ENCODE measurements around the gene KCNJ12. TPM values are rescaled to one million over a fixed set of nuclear protein-coding genes. Genes with fewer than 3 reads are reported as not detected.

Gene KCNJ12
- polyA plus RNA-seq, 2 of the 4 experiments (the other 2 are of a cell fraction), result 0.34 to 0.44 TPM

DNA sequence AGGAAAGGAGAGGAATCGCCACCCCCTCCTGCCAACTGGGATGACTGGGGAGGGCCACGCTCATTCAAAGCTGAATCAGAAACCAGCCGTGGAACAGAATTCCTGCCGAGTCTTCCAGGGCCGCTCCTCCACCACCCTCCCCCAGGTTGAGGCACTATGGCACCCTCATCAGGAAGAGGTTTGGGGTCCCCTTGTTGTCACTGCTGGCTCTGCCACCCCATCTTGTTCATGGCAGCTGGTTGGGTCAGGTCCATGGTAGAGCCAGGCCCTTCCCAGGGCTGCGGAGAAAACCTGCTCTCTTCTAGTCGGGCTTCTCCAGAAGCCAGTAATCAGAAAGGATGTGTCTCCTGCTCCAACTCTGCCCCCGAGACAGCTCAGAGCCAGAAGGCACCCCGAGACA is 41.8 kb downstream of the KCNJ12 start:
- CTCF ChIA-PET, result no interaction called here
- DNase-seq (ENCODE audit: low read depth in 1 of 2, low spot score in 1 of 2), result no peak
- Histone ChIP-seq H3K4me1 (no peaks in the 10 kb centered on the region), H3K27ac (no peak overlapping the region), H3K9me3 (no peaks in the 10 kb centered on the region), H3K4me3 (no peak overlapping the region), H3K4me2 (no peak overlapping the region)
- 85% methylated on average over 9 of the region's 9 CpGs for WGBS (ENCODE audit: missing lambda C conversion rate)
- POLR2A ChIA-PET, result no interaction called here
- TF ChIP-seq HDAC2 (IDR thresholded peaks at IDR 0.05) (no peak), TP53 (CRISPR knock-in tag; IDR thresholded peaks at IDR 0.05) (no peak), SMC3 (IDR thresholded peaks at IDR 0.05) (no peak), RCOR1 (IDR thresholded peaks at IDR 0.05; ENCODE audit: low read depth, low read length) (no peak), FOSB (CRISPR knock-in tag; IDR thresholded peaks at IDR 0.05) (no peak), BHLHE40 (IDR thresholded peaks at IDR 0.05; ENCODE audit: low read depth, low read length) (no peak), ZNF302 (CRISPR knock-in tag; IDR thresholded peaks at IDR 0.05) (no peak), TFCP2L1 (CRISPR knock-in tag; IDR thresholded peaks at IDR 0.05) (no peak), HOXB5 (CRISPR knock-in tag; IDR thresholded peaks at IDR 0.05) (no peak)
- TF ChIP-seq, protein P1, sequence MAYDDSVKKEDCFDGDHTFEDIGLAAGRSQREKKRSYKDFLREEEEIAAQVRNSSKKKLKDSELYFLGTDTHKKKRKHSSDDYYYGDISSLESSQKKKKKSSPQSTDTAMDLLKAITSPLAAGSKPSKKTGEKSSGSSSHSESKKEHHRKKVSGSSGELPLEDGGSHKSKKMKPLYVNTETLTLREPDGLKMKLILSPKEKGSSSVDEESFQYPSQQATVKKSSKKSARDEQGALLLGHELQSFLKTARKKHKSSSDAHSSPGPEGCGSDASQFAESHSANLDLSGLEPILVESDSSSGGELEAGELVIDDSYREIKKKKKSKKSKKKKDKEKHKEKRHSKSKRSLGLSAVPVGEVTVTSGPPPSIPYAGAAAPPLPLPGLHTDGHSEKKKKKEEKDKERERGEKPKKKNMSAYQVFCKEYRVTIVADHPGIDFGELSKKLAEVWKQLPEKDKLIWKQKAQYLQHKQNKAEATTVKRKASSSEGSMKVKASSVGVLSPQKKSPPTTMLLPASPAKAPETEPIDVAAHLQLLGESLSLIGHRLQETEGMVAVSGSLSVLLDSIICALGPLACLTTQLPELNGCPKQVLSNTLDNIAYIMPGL (CRISPR knock-in tag; IDR thresholded peaks at IDR 0.05; ENCODE audit: borderline replicate concordance), result no peak
- no peak for FAIRE-seq
- no peak for ATAC-seq

DNA sequence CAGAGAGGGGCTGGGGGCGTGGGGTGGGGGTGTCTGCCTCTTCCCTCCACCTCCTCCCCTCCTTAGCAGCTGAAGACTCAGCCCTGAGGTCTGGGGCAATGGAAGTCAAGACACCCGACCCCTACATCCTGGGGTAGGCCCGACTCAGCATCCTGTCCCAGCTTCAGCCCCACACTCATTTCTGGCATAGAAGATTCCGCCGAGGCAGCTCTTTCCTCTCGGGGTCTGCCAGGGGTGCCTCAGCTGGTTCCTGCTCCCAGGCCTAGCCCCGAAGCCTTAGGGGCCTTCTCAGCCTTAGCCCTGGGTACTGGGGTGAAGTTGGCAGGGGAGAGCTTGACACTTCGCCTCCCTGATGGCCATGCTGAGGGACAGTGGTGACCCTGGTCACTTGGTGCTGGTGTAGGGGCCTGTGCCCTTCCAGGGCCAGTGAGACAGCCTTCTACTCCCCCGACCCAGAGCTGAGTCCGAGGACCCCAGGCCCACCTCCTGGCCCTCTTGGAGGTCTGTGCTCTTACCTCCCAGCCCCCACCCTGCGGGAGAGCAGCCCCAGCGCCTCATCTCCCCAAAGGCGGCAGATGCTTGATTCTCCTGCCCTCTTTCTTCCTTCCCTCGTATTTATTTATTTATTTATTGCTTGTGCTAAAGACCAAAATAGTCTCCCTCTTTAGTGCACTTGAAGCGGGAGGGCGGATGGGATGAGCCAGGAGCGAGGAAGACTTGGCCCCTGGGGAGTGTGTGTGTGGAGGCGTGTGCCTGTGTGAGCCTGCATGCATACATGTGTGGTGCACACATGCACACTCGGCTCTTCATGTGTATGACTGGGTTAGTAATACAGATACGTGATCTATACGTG is 42.5 kb downstream of the KCNJ12 start:
- Histone ChIP-seq H3K4me2 (no peak overlapping the region), H3K4me1 (no peaks in the 10 kb centered on the region), H3K9me3 (no peaks in the 10 kb centered on the region), H3K4me3 (no peak overlapping the region), H3K27ac (no peak overlapping the region)
- no peak for FAIRE-seq
- TF ChIP-seq MAFK (IDR thresholded peaks at IDR 0.05; ENCODE audit: partially characterized antibody) (peak; percentile 31), ESRRA (IDR thresholded peaks at IDR 0.05; ENCODE audit: borderline replicate concordance, low read length) (no peak)
- 72% methylated on average over 19 of the region's 21 CpGs for WGBS (ENCODE audit: missing lambda C conversion rate)
- no peak for ATAC-seq
- DNase-seq (ENCODE audit: low read depth in 1 of 2, low spot score in 1 of 2), result no peak
- ChIA-PET CTCF (interaction anchor here (0.5 to 0.7 kb wide), 2 partner anchors 66 to 1197 kb away, joined by 3 to 5 read pairs; no protein-coding TSS in a partner anchor), POLR2A (no interaction called here)

DNA sequence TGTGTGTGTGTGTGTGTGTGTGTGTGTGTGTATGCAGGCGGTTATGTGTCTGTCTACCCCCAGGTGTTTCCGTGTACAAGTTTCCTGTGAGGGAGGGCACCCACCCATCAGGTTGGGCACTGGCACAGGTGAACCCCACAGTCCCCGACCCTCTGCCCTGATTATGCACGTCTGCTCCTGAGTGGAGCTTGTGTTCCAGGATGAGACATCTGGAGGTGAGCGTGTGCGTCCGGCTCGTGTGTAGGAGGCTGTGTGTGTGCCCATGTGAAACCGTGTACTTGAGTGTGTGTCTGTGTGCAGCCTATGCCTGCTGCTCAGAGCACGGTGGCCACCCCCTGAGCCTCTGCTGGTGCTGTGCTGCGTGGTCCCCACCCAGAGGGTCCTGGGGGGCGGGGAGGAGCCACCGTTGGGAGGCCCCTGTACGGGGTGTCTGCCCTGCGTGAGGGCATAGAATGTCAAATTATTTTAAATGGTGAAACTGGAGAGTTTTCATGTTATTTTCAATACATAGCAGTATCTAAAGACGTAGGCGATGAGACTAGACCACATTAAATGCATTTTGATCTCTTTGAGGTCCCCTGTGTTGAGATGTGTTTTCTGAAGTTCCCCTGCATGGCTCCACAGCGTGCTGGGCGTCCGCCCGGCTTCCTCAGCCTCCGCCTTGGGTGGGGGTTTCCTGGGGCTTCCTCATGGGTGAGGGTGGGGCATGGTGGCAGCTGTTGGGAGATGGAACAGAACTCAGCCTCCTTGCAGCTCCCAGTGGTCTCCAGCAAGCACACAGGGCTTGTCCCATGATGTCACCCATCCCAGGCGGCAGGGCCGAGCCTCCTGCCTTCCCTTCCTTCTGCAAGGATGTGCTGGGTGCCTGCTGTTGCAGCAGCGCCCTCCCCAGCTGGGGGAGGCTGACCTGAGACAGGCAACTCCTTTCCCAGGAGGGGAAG is 43.4 kb downstream of the KCNJ12 start:
- Histone ChIP-seq H3K4me1 (no peaks in the 10 kb centered on the region), H3K4me3 (no peak overlapping the region), H3K27ac (no peak overlapping the region), H3K4me2 (no peak overlapping the region), H3K9me3 (no peaks in the 10 kb centered on the region)
- ATAC-seq (peak in 1 of 2 experiments; percentile 10; a peak in 2 of 6 replicates), DNase-seq (ENCODE audit: low read depth in 1 of 2, low spot score in 1 of 2) (no peak), FAIRE-seq (no peak)
- ChIA-PET CTCF (interaction anchor here (0.5 to 1.2 kb wide), 3 partner anchors 67 to 1198 kb away, joined by 3 to 5 read pairs (median 4); no protein-coding TSS in a partner anchor), POLR2A (no interaction called here)
- 65% methylated on average over 21 of the region's 25 CpGs for WGBS (ENCODE audit: missing lambda C conversion rate)
- TF ChIP-seq E2F6 (IDR thresholded peaks at IDR 0.05; ENCODE audit: borderline replicate concordance, low read depth), result no peak
- TF ChIP-seq CBX2 (IDR thresholded peaks at IDR 0.05; ENCODE audit: borderline replicate concordance, low read depth), result no peak
- no peak for TF ChIP-seq ZNF302 (CRISPR knock-in tag; IDR thresholded peaks at IDR 0.05)
- TF ChIP-seq, protein P2, sequence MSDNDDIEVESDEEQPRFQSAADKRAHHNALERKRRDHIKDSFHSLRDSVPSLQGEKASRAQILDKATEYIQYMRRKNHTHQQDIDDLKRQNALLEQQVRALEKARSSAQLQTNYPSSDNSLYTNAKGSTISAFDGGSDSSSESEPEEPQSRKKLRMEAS (IDR thresholded peaks at IDR 0.05), result no peak
- no peak for TF ChIP-seq MYC (IDR thresholded peaks at IDR 0.05; ENCODE audit: borderline replicate concordance, low read length)
- no peak for TF ChIP-seq NR3C1 (IDR thresholded peaks at IDR 0.05)
- TF ChIP-seq SMC3 (IDR thresholded peaks at IDR 0.05), result no peak
- no peak for TF ChIP-seq HOXA7 (CRISPR knock-in tag; IDR thresholded peaks at IDR 0.05)
- no peak for TF ChIP-seq BHLHE40 (IDR thresholded peaks at IDR 0.05; ENCODE audit: low read depth, low read length)
- no peak for TF ChIP-seq KDM1A (IDR thresholded peaks at IDR 0.05; ENCODE audit: low read depth)
- TF ChIP-seq HOXB5 (CRISPR knock-in tag; IDR thresholded peaks at IDR 0.05), result no peak
- TF ChIP-seq SREBF2 (IDR thresholded peaks at IDR 0.05), result no peak
- TF ChIP-seq, protein P3, sequence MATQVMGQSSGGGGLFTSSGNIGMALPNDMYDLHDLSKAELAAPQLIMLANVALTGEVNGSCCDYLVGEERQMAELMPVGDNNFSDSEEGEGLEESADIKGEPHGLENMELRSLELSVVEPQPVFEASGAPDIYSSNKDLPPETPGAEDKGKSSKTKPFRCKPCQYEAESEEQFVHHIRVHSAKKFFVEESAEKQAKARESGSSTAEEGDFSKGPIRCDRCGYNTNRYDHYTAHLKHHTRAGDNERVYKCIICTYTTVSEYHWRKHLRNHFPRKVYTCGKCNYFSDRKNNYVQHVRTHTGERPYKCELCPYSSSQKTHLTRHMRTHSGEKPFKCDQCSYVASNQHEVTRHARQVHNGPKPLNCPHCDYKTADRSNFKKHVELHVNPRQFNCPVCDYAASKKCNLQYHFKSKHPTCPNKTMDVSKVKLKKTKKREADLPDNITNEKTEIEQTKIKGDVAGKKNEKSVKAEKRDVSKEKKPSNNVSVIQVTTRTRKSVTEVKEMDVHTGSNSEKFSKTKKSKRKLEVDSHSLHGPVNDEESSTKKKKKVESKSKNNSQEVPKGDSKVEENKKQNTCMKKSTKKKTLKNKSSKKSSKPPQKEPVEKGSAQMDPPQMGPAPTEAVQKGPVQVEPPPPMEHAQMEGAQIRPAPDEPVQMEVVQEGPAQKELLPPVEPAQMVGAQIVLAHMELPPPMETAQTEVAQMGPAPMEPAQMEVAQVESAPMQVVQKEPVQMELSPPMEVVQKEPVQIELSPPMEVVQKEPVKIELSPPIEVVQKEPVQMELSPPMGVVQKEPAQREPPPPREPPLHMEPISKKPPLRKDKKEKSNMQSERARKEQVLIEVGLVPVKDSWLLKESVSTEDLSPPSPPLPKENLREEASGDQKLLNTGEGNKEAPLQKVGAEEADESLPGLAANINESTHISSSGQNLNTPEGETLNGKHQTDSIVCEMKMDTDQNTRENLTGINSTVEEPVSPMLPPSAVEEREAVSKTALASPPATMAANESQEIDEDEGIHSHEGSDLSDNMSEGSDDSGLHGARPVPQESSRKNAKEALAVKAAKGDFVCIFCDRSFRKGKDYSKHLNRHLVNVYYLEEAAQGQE (IDR thresholded peaks at IDR 0.05), result no peak
- TF ChIP-seq MAFK (IDR thresholded peaks at IDR 0.05; ENCODE audit: partially characterized antibody), result no peak
- no peak for TF ChIP-seq EHMT2 (IDR thresholded peaks at IDR 0.05; ENCODE audit: low read depth)

Data from A549 (cell line).